Central memory CD8-positive, alpha-beta T cell (primary cell): ENCODE data around the gene SARDH.

Experiments
- ATAC-seq: fragments of 150-1000 bp; cut with Tn5 transposase; replicated peaks from 2 replicates; pipeline ENCODE4 v1.10.0; 2022; ENCODE audit warnings: mild to moderate bottlenecking, moderate FRiP score, moderate number of reproducible peaks; ENCODE audit not compliant: poor library complexity, severe bottlenecking; ENCODE audit errors: extremely low read depth
- DNase-seq, 2 donors: peaks; one replicate each; pipeline ENCODE4 v3.0.0; 2021; ENCODE audit warnings: low spot score in 2 of 2
- H3K27ac Mint-ChIP-seq: one replicate; pipeline ENCODE4 v1.8.0; 2022; ENCODE audit warnings: low read depth, mild to moderate bottlenecking, moderate library complexity, mixed read lengths
- H3K27me3 Mint-ChIP-seq: one replicate; pipeline ENCODE4 v1.8.0; 2022; ENCODE audit warnings: mixed read lengths
- H3K36me3 Mint-ChIP-seq: one replicate; pipeline ENCODE4 v1.8.0; 2022; ENCODE audit warnings: mild to moderate bottlenecking, moderate library complexity, mixed read lengths; ENCODE audit not compliant: insufficient read depth
- H3K4me1 Mint-ChIP-seq: one replicate; pipeline ENCODE4 v1.8.0; 2022; ENCODE audit warnings: mixed read lengths
- H3K4me3 Mint-ChIP-seq: one replicate; pipeline ENCODE4 v1.8.0; 2022; ENCODE audit warnings: mild to moderate bottlenecking, moderate library complexity, mixed read lengths
- H3K9me3 Mint-ChIP-seq: one replicate; pipeline ENCODE4 v1.8.0; 2022; ENCODE audit warnings: mixed read lengths

The SARDH gene

DNA sequence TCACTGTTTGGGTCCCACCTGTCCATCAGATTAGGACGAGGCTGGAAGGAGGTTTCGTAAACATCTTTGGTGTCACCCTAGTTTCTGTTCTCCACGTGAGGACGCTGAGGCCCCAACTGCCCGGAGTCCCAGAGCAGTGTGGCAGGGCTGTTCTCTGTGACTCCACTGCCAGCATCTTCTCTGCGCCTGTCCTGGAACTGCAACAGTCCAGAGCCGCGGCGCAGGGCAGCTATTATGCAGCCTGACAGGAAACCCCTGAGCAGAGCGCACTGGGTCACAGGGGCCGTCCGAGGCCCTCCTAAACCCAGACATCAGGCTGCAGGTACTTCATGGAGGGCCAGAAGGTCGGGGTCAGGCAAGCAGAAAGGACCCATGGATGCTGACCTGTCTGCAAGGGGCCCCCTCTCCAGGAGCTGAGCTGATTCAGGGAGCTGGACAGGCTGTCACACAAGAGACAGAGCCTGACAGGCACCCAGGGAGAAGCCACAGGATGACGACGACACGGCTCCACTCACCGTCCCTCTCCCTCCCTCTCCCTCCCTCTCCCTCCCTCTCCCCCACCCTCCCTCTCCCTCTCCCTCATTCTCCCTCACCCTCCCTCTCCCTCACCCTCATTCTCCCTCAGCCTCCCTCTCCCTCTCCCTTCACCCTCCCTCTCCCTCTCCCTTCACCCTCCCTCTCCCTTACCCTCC is 70.2 kb downstream of the SARDH start:
- DNase-seq (no peak), ATAC-seq (no peak)
- Mint-ChIP-seq H3K36me3 (peaks cover 4% of the 10 kb centered on the region), H3K4me1 (no peaks in the 10 kb centered on the region), H3K9me3 (no peaks in the 10 kb centered on the region), H3K27ac (no peak overlapping the region), H3K27me3 (no peaks in the 10 kb centered on the region), H3K4me3 (no peak overlapping the region)

DNA sequence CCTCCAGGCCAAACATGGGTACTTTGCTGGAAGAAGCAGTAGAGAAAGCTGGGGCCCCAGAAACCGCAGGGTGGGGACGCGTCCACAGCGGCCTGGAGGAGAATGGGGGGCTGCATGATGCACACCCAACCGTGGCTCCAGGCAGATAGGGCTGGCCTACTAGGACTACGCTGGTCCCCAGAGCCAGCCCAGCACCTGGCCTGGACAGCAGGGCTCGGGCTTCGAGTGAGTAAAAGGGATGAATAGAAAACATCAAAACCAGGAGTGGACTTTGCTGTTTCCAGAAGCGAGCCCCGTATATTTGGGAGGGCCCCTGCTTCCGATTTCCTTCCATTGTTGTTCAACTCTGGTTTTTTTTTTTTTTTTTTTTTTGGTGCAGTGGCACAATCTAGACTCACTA is 71.3 kb downstream of the SARDH start:
- Mint-ChIP-seq H3K4me3 (no peak overlapping the region), H3K27me3 (no peaks in the 10 kb centered on the region), H3K4me1 (no peaks in the 10 kb centered on the region), H3K27ac (no peak overlapping the region), H3K36me3 (peaks cover 4% of the 10 kb centered on the region), H3K9me3 (no peaks in the 10 kb centered on the region)
- DNase-seq (no peak), ATAC-seq (no peak)

DNA sequence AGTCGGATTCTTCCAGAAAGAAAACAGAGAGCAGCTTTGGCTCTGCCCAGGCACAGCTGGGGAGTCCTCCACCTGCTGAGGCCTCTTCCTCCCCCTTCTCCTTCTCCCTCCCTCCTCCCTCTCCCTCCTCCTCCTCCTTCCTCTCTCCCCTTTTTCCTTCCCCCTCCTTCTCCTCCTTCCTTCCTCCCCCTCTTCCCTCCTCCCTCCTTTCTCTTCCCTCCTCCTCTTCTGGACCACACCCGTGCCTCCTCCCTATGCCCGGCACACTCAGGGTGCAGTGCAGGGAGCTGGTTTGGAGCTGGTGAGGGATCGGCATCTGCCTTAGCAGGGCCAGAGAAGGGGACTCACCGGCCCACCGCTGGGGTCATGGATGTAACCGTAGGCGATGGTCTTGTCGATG is 71.8 kb downstream of the SARDH start:
- H3K4me3 Mint-ChIP-seq, result no peak overlapping the region
- H3K27ac Mint-ChIP-seq, result no peak overlapping the region
- no peak for ATAC-seq
- H3K9me3 Mint-ChIP-seq, result no peaks in the 10 kb centered on the region
- H3K36me3 Mint-ChIP-seq, result peaks cover 4% of the 10 kb centered on the region
- H3K27me3 Mint-ChIP-seq, result no peaks in the 10 kb centered on the region
- H3K4me1 Mint-ChIP-seq, result no peaks in the 10 kb centered on the region
- DNase-seq, result no peak

DNA sequence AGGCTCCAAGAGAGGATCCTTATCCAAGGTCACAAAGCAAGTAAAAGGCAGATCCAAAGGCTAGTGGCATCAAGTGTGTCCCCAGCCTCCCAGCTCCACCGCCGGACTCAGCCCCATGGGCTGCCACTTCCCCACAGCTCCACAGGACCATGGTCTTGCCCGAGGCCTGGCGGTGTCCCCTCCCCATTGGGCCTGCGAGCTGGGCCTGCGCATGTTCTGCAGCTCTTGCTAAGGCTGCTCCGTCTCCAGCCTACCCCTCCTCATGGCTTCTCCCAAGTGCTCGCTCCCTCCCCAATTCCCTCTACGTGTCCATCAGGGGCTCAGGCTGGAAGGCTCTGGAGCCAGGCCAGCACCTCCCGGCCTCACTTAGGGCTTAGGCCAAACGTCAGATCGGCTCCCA is 72.6 kb downstream of the SARDH start:
- no peaks in the 10 kb centered on the region for H3K9me3 Mint-ChIP-seq
- peaks cover 4% of the 10 kb centered on the region for H3K36me3 Mint-ChIP-seq
- H3K4me1 Mint-ChIP-seq, result no peaks in the 10 kb centered on the region
- DNase-seq (no peak), ATAC-seq (no peak)
- H3K4me3 Mint-ChIP-seq, result no peak overlapping the region
- no peak overlapping the region for H3K27ac Mint-ChIP-seq
- H3K27me3 Mint-ChIP-seq, result peaks cover 2% of the 10 kb centered on the region

DNA sequence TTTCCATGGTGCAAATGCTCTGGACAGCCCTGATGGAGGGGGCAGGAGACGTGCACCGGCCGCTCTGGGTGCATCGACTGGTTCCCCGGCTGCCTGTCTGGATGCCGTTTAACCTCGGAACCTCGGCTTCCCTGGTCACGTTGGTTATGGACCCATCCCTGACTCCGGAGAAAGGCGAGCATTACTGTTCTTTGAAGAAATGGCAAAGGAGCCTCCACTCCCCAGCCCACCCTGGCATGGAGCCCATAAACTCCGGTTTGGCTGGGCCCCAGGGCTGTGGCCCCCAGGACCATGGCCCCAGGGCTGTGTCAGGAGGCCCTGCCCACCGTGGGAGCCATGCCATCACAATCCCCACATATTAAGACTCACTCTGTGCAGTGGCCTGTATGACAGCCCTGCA is 73.1 kb downstream of the SARDH start:
- peaks cover 1% of the 10 kb centered on the region for H3K4me1 Mint-ChIP-seq
- peaks cover 7% of the 10 kb centered on the region for H3K27me3 Mint-ChIP-seq
- no peak overlapping the region for H3K27ac Mint-ChIP-seq
- H3K36me3 Mint-ChIP-seq, result peaks cover 2% of the 10 kb centered on the region
- no peak for ATAC-seq
- H3K9me3 Mint-ChIP-seq, result no peaks in the 10 kb centered on the region
- no peak overlapping the region for H3K4me3 Mint-ChIP-seq
- no peak for DNase-seq

DNA sequence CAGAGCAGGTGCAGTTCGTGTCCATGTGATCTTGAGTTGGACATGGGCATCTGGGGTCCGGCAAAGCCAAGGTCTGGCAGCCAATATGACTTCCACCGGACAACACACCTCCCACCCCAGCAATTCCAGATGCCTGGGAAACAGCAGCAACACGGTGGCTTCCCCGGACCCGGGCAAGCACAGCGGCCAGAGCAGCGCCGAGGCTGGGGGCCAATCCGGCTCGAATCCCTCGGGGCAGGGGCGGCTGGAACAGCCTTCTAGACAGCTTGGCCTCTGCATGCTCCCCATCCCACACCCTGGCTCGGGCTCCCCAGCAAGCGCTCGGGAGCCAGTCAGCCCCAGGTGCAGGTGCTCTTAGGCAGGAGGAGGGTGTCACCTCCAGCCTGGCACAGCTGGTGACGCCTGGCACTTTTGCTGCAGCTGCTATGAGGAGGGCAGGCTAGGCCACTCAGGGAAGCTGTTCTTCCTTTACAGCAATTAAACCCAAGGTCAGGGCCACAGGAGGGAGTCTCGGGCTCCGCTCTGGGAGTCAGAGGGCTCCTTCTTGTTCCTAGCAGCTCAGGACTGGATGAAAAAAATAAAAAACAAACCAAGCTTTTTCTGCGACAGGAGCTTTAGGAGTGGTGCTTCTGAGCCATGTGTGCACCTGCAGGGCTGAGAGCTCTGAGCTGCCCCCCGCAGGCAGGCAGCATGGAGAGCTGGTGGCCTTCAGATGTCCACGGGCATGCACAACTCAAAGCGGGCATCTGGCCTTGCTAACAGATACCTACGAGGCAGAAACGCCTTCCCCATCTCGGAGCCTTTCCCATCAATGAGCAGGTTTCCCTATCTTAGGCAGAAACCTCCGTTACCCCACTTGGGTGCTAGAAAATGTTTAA is 73.7 kb downstream of the SARDH start:
- Mint-ChIP-seq H3K36me3 (peaks cover 2% of the 10 kb centered on the region), H3K27ac (no peak overlapping the region), H3K9me3 (no peaks in the 10 kb centered on the region), H3K4me3 (no peak overlapping the region), H3K4me1 (peaks cover 5% of the 10 kb centered on the region), H3K27me3 (peaks cover 14% of the 10 kb centered on the region)
- no peak for DNase-seq
- no peak for ATAC-seq

DNA sequence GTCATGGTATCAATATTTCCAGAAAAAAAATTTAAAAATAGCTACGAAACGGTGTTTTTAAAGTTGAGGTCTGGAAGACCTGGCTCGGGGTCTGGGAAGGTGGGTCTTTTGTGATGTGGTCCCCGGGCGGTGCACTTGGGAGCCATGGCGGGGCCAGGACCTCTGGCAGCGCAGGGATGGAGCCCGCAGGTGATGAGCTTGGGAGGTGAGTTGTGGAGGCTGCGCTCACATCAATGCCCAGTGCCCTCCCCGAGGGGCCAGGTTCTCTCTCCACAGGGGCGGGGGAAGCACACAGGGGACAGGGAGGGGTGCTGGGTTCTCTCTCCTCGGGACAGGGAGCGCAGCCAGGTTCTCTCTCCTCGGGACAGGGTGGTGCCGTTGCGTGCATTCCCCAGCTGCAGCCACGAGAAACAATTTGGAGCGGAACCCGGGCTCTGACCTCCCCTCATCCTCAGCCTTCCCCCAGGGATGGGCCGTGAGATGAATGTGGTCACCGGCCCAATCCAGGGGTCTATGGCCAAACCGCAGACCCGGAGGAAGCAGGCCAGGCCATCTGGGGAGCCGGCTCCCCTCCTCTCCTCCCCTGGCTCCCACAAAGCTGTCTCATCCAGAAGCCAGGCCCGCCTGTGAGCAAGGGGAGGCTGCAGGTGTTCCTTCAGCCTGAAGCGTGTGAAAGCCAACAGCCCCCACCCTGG is 76.2 kb downstream of the SARDH start:
- H3K27me3 Mint-ChIP-seq, result peaks cover 38% of the 10 kb centered on the region
- no peak overlapping the region for H3K27ac Mint-ChIP-seq
- no peaks in the 10 kb centered on the region for H3K9me3 Mint-ChIP-seq
- no peak for DNase-seq
- ATAC-seq, result no peak
- no peak overlapping the region for H3K4me3 Mint-ChIP-seq
- H3K36me3 Mint-ChIP-seq, result peaks cover 2% of the 10 kb centered on the region
- H3K4me1 Mint-ChIP-seq, result peaks cover 8% of the 10 kb centered on the region

DNA sequence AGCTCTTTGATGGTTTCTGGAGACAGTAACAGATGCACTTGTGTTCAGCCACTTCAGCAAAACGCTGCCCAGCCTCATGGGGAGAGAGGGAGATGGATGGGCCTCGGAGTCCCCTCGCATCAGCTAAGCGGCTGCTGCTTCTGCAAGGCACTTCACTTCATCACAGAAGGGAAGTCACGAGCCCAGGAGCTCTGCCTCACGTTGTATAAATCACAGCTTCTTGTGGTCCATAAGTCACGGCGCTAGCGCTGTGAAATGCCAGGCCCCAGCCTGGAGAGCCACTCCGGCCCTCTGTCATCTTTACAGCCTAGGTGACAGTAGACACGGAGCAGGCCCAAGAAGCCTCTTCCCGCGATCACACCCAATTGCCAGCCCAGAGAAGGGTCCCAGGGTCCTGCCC is 78.6 kb downstream of the SARDH start:
- Mint-ChIP-seq H3K4me3 (no peak overlapping the region), H3K36me3 (no peaks in the 10 kb centered on the region)
- no peak for ATAC-seq

DNA sequence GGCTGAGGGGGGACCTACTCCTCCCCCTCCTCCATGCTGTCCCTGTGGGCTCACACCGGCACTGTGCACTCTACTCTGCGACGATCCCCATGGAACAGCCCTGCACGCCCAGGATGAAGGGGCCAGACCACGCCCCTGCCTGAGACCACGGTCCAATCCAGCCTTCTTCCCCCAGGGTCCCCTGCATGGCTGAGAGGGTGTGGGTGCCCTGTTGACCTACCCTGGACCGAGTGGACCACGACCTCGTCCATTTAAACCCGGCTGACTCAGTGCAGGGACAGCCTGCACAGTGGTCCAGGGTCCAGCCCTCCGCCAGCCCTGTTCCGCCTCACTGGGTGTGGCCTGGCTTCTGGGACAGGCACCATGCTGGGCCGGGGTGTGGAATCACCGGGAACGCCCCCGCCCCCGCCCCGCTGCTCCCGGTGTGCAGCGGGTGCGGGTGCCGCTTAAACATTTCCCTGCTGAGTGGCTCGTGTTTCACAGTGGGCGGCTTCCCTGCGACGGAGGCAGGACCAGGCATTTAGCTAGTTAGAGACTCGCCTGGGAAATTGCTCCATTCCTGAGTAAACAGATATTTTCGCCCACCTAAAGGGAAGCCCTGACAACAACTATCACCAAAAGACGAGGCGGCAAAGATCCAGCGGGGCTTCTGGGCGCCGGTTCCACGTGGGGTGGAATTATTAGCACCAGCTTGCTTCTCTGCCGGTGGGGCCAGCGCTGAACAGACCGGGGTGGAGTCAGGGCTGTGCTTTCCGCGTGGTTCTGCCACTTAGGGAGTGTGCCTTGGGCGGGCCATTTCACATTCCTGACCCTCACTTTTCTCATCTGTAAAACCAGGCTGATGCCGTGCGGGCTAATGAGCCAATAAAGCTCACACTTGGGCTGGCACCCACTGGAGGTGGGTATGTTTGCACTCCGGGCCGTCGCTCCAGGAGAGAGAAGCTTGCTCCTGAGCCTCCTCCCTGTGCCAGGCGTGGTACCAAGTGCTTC is 79.4 kb downstream of the SARDH start:
- peak overlapping the region; percentile 53 for H3K27ac Mint-ChIP-seq
- no peaks in the 10 kb centered on the region for H3K36me3 Mint-ChIP-seq
- no peak for ATAC-seq
- DNase-seq, result no peak
- no peaks in the 10 kb centered on the region for H3K9me3 Mint-ChIP-seq
- H3K4me1 Mint-ChIP-seq, result peaks cover 10% of the 10 kb centered on the region
- no peak overlapping the region for H3K4me3 Mint-ChIP-seq
- peaks cover 69% of the 10 kb centered on the region for H3K27me3 Mint-ChIP-seq

More for the DNA sequence above, 78.6 kb downstream of the SARDH start:
- Mint-ChIP-seq H3K27ac (peak overlapping the region; percentile 46), H3K9me3 (no peaks in the 10 kb centered on the region), H3K4me1 (peaks cover 10% of the 10 kb centered on the region), H3K27me3 (peaks cover 62% of the 10 kb centered on the region)
- DNase-seq, result no peak

DNA sequence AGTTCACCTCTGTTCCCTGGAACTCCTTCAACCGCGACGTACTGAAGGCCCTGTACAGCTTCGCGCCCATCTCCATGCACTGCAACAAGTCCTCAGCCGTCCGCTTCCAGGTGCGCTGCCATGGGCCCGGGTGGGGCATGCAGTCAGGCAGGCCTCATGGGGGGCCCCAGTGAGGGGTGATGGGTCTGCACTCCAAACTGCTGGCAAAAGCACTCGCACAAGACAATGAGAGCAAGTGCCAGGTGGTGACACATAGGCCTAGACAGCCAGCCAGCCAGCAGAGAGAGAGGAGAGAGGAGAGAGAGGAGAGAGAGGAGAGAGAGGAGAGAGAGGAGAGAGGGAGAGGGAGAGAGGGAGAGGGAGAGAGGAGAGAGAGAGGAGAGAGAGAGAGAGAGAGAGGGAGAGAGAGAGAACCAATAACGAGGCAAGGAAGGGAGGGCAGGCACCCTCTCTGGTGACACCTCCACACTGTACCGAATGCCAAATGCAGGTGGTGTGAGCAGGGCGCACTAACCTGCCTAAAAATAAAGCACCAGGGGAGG is 81.0 kb downstream of the SARDH start:
- Mint-ChIP-seq H3K27me3 (peaks cover 84% of the 10 kb centered on the region), H3K4me3 (no peak overlapping the region), H3K36me3 (no peaks in the 10 kb centered on the region), H3K4me1 (peaks cover 10% of the 10 kb centered on the region), H3K9me3 (no peaks in the 10 kb centered on the region), H3K27ac (peak overlapping the region; percentile 29)
- no peak for ATAC-seq
- DNase-seq, result no peak

DNA sequence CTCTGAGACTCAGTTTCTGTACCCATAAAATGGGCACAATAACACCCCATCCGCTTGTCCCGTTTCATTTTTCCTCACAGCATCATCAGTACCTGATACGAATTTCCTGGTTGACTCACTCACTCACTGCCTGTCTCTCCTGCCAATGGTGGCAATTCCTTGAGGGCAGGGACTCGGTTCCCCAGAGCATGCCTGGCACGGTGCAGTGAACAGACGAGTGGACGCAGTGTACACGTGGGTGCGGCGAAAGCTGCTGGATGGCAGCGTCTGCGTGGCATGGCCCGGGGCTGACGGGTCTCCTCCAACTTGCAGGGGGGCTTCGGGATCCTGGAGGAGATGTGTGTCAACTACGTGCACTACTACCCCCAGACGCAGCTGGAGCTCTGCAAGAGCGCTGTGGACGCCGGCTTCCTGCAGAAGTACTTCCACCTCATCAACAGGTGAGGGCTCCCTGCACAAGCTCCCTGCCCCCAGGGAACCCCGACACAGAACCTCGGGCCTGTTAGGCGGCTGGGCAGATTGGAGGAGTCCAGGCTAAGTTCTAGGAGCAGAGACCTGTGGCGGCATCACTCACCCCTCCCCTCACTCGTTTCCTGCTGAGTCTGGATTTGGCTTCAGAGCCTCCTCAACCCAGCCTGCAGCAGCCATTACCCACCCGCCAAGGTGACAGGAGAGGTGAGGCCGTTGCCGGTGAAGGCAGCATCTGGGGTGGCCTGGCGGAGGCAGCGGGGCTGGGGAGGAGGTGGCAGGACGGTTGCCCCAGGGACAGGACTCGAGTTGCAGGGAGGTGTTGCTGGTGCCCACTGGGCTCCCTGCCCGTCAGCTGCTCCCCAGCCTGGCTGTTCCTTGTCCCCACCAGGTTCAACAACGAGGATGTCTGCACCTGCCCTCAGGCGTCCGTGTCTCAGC is 81.7 kb downstream of the SARDH start:
- Mint-ChIP-seq H3K4me1 (peaks cover 10% of the 10 kb centered on the region), H3K9me3 (no peaks in the 10 kb centered on the region), H3K27me3 (peaks cover 89% of the 10 kb centered on the region), H3K36me3 (no peaks in the 10 kb centered on the region), H3K27ac (peak overlapping the region; percentile 29), H3K4me3 (no peak overlapping the region)
- peak in 1 of 2 donors; percentile 23 for DNase-seq
- ATAC-seq, result peak; percentile 60
